NCI-H1694 treated with DMSO at 0.1 percent for 48 hours (cell line): ENCODE data around the gene C1GALT1.
A peak's percentile ranks its signal among the peaks of the same experiment; 100 is the strongest.
"Not testable (repeated sequence)": the region's sequence is repeated elsewhere in the genome, so short reads cannot be mapped to it uniquely, and the experiment has no call there.

Experiments
- DNase-seq: peaks from one replicate; lab custom pipeline; 2025; lab: John Stamatoyannopoulos, UW

Gene C1GALT1

GRCh38 chr7:7169296-7169695 lies 13.0 kb upstream of the C1GALT1 start:
- DNase-seq = no peak

GRCh38 chr7:7173956-7174632 lies 8.2 kb upstream of the C1GALT1 start:
- DNase-seq = no peak

- DNase-seq = no peak
Measured at GRCh38 chr7:7175075-7175695, 7.2 kb upstream of the C1GALT1 start.

GRCh38 chr7:7176406-7177043 lies 5.8 kb upstream of the C1GALT1 start:
- DNase-seq = no peak

GRCh38 chr7:7177044-7177517 lies 5.3 kb upstream of the C1GALT1 start:
- DNase-seq = no peak

GRCh38 chr7:7178081-7178480 lies 4.3 kb upstream of the C1GALT1 start:
- DNase-seq = no peak

GRCh38 chr7:7178906-7179305 lies 3.4 kb upstream of the C1GALT1 start:
- no peak for DNase-seq

GRCh38 chr7:7180725-7181449 lies 1.5 kb upstream of the C1GALT1 start:
- no peak for DNase-seq

GRCh38 chr7:7181519-7182155 lies 707 bp upstream of the C1GALT1 start:
- peak; percentile 21 for DNase-seq

- peak; percentile 19 for DNase-seq
Measured at GRCh38 chr7:7183061-7183837, 905 bp downstream of the C1GALT1 start.

- no peak for DNase-seq
Measured at GRCh38 chr7:7183838-7184463, 1.6 kb downstream of the C1GALT1 start.

- DNase-seq = no peak
Measured at GRCh38 chr7:7185371-7185989, 3.1 kb downstream of the C1GALT1 start.

GRCh38 chr7:7188091-7188490 lies 5.7 kb downstream of the C1GALT1 start:
- no peak for DNase-seq

GRCh38 chr7:7188742-7189141 lies 6.4 kb downstream of the C1GALT1 start:
- DNase-seq = no peak

GRCh38 chr7:7190142-7190541 lies 7.8 kb downstream of the C1GALT1 start:
- DNase-seq = no peak

- no peak for DNase-seq
Measured at GRCh38 chr7:7191137-7191536, 8.8 kb downstream of the C1GALT1 start.

- not testable (repeated sequence) for DNase-seq
Measured at GRCh38 chr7:7192798-7193788, 10.7 kb downstream of the C1GALT1 start.

- not testable (repeated sequence) for DNase-seq
Measured at GRCh38 chr7:7199592-7199991, 17.2 kb downstream of the C1GALT1 start.

GRCh38 chr7:7200255-7200654 lies 17.9 kb downstream of the C1GALT1 start:
- not testable (repeated sequence) for DNase-seq
